ENCODE results near the gene RBM17. TPM values are rescaled to one million over a fixed set of nuclear protein-coding genes. Genes with fewer than 3 reads are reported as not detected.

Gene RBM17
- total RNA-seq, 1 donor from 2014 or later = 80.1 TPM

GRCh38 chr10:6146013-6146785, 57.4 kb downstream of the RBM17 start:
- peak overlapping the region; percentile 71 for H3K4me3 Mint-ChIP-seq (ENCODE audit: unreplicated experiment)
- DNase-seq (ENCODE audit: extremely low spot score, unreplicated experiment) = no peak
- no peaks in the 10 kb centered on the region for H3K27me3 Mint-ChIP-seq (ENCODE audit: unreplicated experiment)
- no peaks in the 10 kb centered on the region for H3K9me3 Mint-ChIP-seq (ENCODE audit: unreplicated experiment)
- H3K36me3 Mint-ChIP-seq (ENCODE audit: unreplicated experiment) = peaks cover 2% of the 10 kb centered on the region
- TF ChIP-seq CTCF (IDR thresholded peaks at IDR 0.05) = no peak
- peaks cover 28% of the 10 kb centered on the region for H3K4me1 Mint-ChIP-seq (ENCODE audit: unreplicated experiment)
- peak overlapping the region; percentile 47 for H3K27ac Mint-ChIP-seq (ENCODE audit: unreplicated experiment)

GRCh38 chr10:6146921-6147320, 58.1 kb downstream of the RBM17 start:
- peaks cover 2% of the 10 kb centered on the region for H3K36me3 Mint-ChIP-seq (ENCODE audit: unreplicated experiment)
- H3K4me1 Mint-ChIP-seq (ENCODE audit: unreplicated experiment) = peaks cover 25% of the 10 kb centered on the region
- no peaks in the 10 kb centered on the region for H3K27me3 Mint-ChIP-seq (ENCODE audit: unreplicated experiment)
- no peak for DNase-seq (ENCODE audit: extremely low spot score, unreplicated experiment)
- no peaks in the 10 kb centered on the region for H3K9me3 Mint-ChIP-seq (ENCODE audit: unreplicated experiment)
- TF ChIP-seq CTCF (IDR thresholded peaks at IDR 0.05) = no peak
- peak overlapping the region; percentile 71 for H3K4me3 Mint-ChIP-seq (ENCODE audit: unreplicated experiment)
- no peak overlapping the region for H3K27ac Mint-ChIP-seq (ENCODE audit: unreplicated experiment)

GRCh38 chr10:6148251-6148701, 59.4 kb downstream of the RBM17 start:
- H3K36me3 Mint-ChIP-seq (ENCODE audit: unreplicated experiment) = peaks cover 2% of the 10 kb centered on the region
- no peak overlapping the region for H3K27ac Mint-ChIP-seq (ENCODE audit: unreplicated experiment)
- H3K4me1 Mint-ChIP-seq (ENCODE audit: unreplicated experiment) = peaks cover 22% of the 10 kb centered on the region
- TF ChIP-seq CTCF (IDR thresholded peaks at IDR 0.05) = no peak
- H3K4me3 Mint-ChIP-seq (ENCODE audit: unreplicated experiment) = no peak overlapping the region
- H3K9me3 Mint-ChIP-seq (ENCODE audit: unreplicated experiment) = no peaks in the 10 kb centered on the region
- no peak for DNase-seq (ENCODE audit: extremely low spot score, unreplicated experiment)
- H3K27me3 Mint-ChIP-seq (ENCODE audit: unreplicated experiment) = no peaks in the 10 kb centered on the region

DNA sequence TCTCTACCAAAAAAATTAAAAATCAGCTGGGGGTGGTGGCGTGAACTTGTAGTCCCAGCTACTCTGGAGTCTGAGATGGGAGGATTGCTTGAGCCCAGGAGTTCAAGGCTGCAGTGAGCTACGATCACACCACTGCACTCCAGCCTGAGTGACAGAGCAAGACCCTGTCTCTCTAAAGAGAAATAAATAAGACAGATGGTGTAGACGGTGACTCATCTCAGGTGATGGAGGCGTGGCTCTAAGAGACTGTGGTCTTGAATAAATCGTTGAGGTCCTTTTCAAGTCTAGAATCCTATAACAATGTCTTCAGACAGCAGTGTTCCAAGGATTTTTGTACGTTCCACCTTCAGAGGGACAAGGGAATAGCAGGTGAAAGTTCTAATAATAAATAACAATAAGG, 60.1 kb downstream of the RBM17 start:
- H3K9me3 Mint-ChIP-seq (ENCODE audit: unreplicated experiment) = no peaks in the 10 kb centered on the region
- no peak for DNase-seq (ENCODE audit: extremely low spot score, unreplicated experiment)
- H3K36me3 Mint-ChIP-seq (ENCODE audit: unreplicated experiment) = peaks cover 2% of the 10 kb centered on the region
- H3K4me3 Mint-ChIP-seq (ENCODE audit: unreplicated experiment) = no peak overlapping the region
- no peak for TF ChIP-seq CTCF (IDR thresholded peaks at IDR 0.05)
- no peak overlapping the region for H3K27ac Mint-ChIP-seq (ENCODE audit: unreplicated experiment)
- no peaks in the 10 kb centered on the region for H3K27me3 Mint-ChIP-seq (ENCODE audit: unreplicated experiment)
- H3K4me1 Mint-ChIP-seq (ENCODE audit: unreplicated experiment) = peaks cover 24% of the 10 kb centered on the region

GRCh38 chr10:6151087-6151977, 62.5 kb downstream of the RBM17 start:
- no peak for DNase-seq (ENCODE audit: extremely low spot score, unreplicated experiment)
- peaks cover 17% of the 10 kb centered on the region for H3K4me1 Mint-ChIP-seq (ENCODE audit: unreplicated experiment)
- no peaks in the 10 kb centered on the region for H3K9me3 Mint-ChIP-seq (ENCODE audit: unreplicated experiment)
- no peak overlapping the region for H3K4me3 Mint-ChIP-seq (ENCODE audit: unreplicated experiment)
- TF ChIP-seq CTCF (IDR thresholded peaks at IDR 0.05) = peak; percentile 72
- peaks cover 2% of the 10 kb centered on the region for H3K36me3 Mint-ChIP-seq (ENCODE audit: unreplicated experiment)
- no peaks in the 10 kb centered on the region for H3K27me3 Mint-ChIP-seq (ENCODE audit: unreplicated experiment)
- H3K27ac Mint-ChIP-seq (ENCODE audit: unreplicated experiment) = no peak overlapping the region
